Astrocyte (in vitro differentiated cells and primary cell): ENCODE results near the gene DNAH17. TPM values are rescaled to one million over a fixed set of nuclear protein-coding genes. Genes with fewer than 3 reads are reported as not detected.
A peak's percentile ranks its signal among the peaks of the same experiment; 100 is the strongest.

Experiments
- DNase-seq: peaks from one replicate; pipeline ENCODE4 v3.0.0-alpha.2; 2010; ENCODE audit warnings: low read depth
- FAIRE-seq: peaks from 2 replicates; lab custom pipeline; 2011; peaks lifted over from hg19 to GRCh38; lab: Jason Lieb, UNC
- H2AFZ ChIP-seq: 2 replicates; pipeline ENCODE4 v1.6.0; 2012; ENCODE audit warnings: low read depth, low read length, inconsistent platforms
- H3K27ac ChIP-seq: 2 replicates; pipeline ENCODE4 v1.5.1; 2011; ENCODE audit warnings: low read depth, low read length, inconsistent platforms
- H3K27me3 ChIP-seq: 2 replicates; pipeline ENCODE4 v1.6.0; 2011; ENCODE audit warnings: low read length, inconsistent platforms; ENCODE audit not compliant: insufficient read depth
- H3K36me3 ChIP-seq: 2 replicates; pipeline ENCODE4 v1.5.1; 2011; ENCODE audit warnings: low read length, inconsistent platforms; ENCODE audit not compliant: insufficient read depth
- H3K4me1 ChIP-seq: 2 replicates; pipeline ENCODE4 v1.5.1; 2011; ENCODE audit warnings: low read length, inconsistent platforms; ENCODE audit not compliant: insufficient read depth
- H3K4me2 ChIP-seq: 2 replicates; pipeline ENCODE4 v1.6.0; 2012; ENCODE audit warnings: low read length, inconsistent platforms
- H3K4me3 ChIP-seq: 2 replicates; pipeline ENCODE4 v1.5.1; 2011; ENCODE audit warnings: low read depth, mild to moderate bottlenecking, low read length, inconsistent platforms; ENCODE audit not compliant: insufficient read depth
- H3K79me2 ChIP-seq: 2 replicates; pipeline ENCODE4 v1.6.0; 2012; ENCODE audit warnings: mild to moderate bottlenecking, low read length, inconsistent platforms; ENCODE audit not compliant: insufficient read depth
- H3K9ac ChIP-seq: 2 replicates; pipeline ENCODE4 v1.6.0; 2012; ENCODE audit warnings: mild to moderate bottlenecking, low read length, inconsistent platforms
- H3K9me3 ChIP-seq: 2 replicates; pipeline ENCODE4 v1.5.1; 2012; ENCODE audit warnings: low read depth, mild to moderate bottlenecking, low read length, inconsistent platforms; ENCODE audit not compliant: insufficient read depth
- H4K20me1 ChIP-seq: 2 replicates; pipeline ENCODE4 v1.6.0; 2012; ENCODE audit warnings: low read length, inconsistent platforms; ENCODE audit not compliant: insufficient read depth
- H3K27ac Mint-ChIP-seq: one replicate; pipeline ENCODE4 v1.8.0; 2021; ENCODE audit warnings: mild to moderate bottlenecking, mixed read lengths; ENCODE audit not compliant: unreplicated experiment
- H3K27me3 Mint-ChIP-seq: one replicate; pipeline ENCODE4 v1.8.0; 2021; ENCODE audit warnings: low read depth, mixed read lengths; ENCODE audit not compliant: unreplicated experiment
- H3K36me3 Mint-ChIP-seq: one replicate; pipeline ENCODE4 v1.8.0; 2021; ENCODE audit warnings: low read depth, mixed read lengths; ENCODE audit not compliant: unreplicated experiment
- H3K4me1 Mint-ChIP-seq: one replicate; pipeline ENCODE4 v1.8.0; 2021; ENCODE audit warnings: low read depth, mixed read lengths; ENCODE audit not compliant: unreplicated experiment
- H3K4me3 Mint-ChIP-seq: one replicate; pipeline ENCODE4 v1.8.0; 2021; ENCODE audit warnings: mild to moderate bottlenecking, moderate library complexity, mixed read lengths; ENCODE audit not compliant: unreplicated experiment
- H3K9me3 Mint-ChIP-seq: one replicate; pipeline ENCODE4 v1.8.0; 2021; ENCODE audit warnings: mild to moderate bottlenecking, mixed read lengths; ENCODE audit not compliant: unreplicated experiment
- EZH2 ChIP-seq: IDR thresholded peaks from 2 replicates; pipeline ENCODE4 v1.6.1; 2012; ENCODE audit warnings: mild to moderate bottlenecking, low read length, inconsistent platforms; ENCODE audit not compliant: insufficient read depth
- total RNA-seq: library from RNA; stranded (reverse); gene quantifications from 2 replicates; pipeline ENCODE4 v1.2.1, GENCODE V29; 2021
- TF ChIP-seq, protein P1 (sequence below): IDR thresholded peaks from 2 replicates; pipeline ENCODE4 v1.5.1; 2011; ENCODE audit warnings: low read depth, mild to moderate bottlenecking, inconsistent platforms, low read length, moderate library complexity; ENCODE audit not compliant: insufficient read depth

The DNAH17 gene
- total RNA-seq, 1 donor from 2014 or later = 0.14 TPM

GRCh38 chr17:78558989-78559388, 18.2 kb downstream of the DNAH17 start:
- H3K9ac ChIP-seq = no peak overlapping the region
- TF ChIP-seq, protein P1, sequence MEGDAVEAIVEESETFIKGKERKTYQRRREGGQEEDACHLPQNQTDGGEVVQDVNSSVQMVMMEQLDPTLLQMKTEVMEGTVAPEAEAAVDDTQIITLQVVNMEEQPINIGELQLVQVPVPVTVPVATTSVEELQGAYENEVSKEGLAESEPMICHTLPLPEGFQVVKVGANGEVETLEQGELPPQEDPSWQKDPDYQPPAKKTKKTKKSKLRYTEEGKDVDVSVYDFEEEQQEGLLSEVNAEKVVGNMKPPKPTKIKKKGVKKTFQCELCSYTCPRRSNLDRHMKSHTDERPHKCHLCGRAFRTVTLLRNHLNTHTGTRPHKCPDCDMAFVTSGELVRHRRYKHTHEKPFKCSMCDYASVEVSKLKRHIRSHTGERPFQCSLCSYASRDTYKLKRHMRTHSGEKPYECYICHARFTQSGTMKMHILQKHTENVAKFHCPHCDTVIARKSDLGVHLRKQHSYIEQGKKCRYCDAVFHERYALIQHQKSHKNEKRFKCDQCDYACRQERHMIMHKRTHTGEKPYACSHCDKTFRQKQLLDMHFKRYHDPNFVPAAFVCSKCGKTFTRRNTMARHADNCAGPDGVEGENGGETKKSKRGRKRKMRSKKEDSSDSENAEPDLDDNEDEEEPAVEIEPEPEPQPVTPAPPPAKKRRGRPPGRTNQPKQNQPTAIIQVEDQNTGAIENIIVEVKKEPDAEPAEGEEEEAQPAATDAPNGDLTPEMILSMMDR = no peak
- no peak for TF ChIP-seq EZH2
- no peak for DNase-seq
- H3K27me3 ChIP-seq = no peaks in the 10 kb centered on the region
- no peak overlapping the region for H3K27ac Mint-ChIP-seq
- no peaks in the 10 kb centered on the region for H4K20me1 ChIP-seq
- H3K9me3 Mint-ChIP-seq = no peaks in the 10 kb centered on the region
- peaks cover 3% of the 10 kb centered on the region for H3K27me3 Mint-ChIP-seq
- H3K79me2 ChIP-seq = no peaks in the 10 kb centered on the region
- no peaks in the 10 kb centered on the region for H3K36me3 Mint-ChIP-seq
- H3K36me3 ChIP-seq = no peaks in the 10 kb centered on the region
- peaks cover 11% of the 10 kb centered on the region for H3K4me1 ChIP-seq
- no peak overlapping the region for H3K4me3 ChIP-seq
- no peak overlapping the region for H3K4me3 Mint-ChIP-seq
- no peak overlapping the region for H2AFZ ChIP-seq
- no peak overlapping the region for H3K27ac ChIP-seq
- H3K9me3 ChIP-seq = peaks cover 2% of the 10 kb centered on the region
- H3K4me2 ChIP-seq = no peak overlapping the region
- FAIRE-seq = no peak
- no peaks in the 10 kb centered on the region for H3K4me1 Mint-ChIP-seq

GRCh38 chr17:78558181-78558850, 18.9 kb downstream of the DNAH17 start:
- Mint-ChIP-seq H3K4me1 (no peaks in the 10 kb centered on the region), H3K9me3 (no peaks in the 10 kb centered on the region), H3K36me3 (no peaks in the 10 kb centered on the region), H3K27me3 (peaks cover 3% of the 10 kb centered on the region), H3K27ac (no peak overlapping the region), H3K4me3 (no peak overlapping the region)
- no peak for FAIRE-seq
- DNase-seq = no peak
- TF ChIP-seq, protein P1 = no peak
- TF ChIP-seq EZH2 = no peak
- Histone ChIP-seq H3K4me2 (no peak overlapping the region), H3K27ac (peak overlapping the region; percentile 20), H3K4me3 (no peak overlapping the region), H3K27me3 (no peaks in the 10 kb centered on the region), H2AFZ (no peak overlapping the region), H3K4me1 (peaks cover 11% of the 10 kb centered on the region), H3K36me3 (no peaks in the 10 kb centered on the region), H3K9me3 (peaks cover 2% of the 10 kb centered on the region), H3K9ac (no peak overlapping the region), H4K20me1 (no peaks in the 10 kb centered on the region), H3K79me2 (no peaks in the 10 kb centered on the region)

DNA sequence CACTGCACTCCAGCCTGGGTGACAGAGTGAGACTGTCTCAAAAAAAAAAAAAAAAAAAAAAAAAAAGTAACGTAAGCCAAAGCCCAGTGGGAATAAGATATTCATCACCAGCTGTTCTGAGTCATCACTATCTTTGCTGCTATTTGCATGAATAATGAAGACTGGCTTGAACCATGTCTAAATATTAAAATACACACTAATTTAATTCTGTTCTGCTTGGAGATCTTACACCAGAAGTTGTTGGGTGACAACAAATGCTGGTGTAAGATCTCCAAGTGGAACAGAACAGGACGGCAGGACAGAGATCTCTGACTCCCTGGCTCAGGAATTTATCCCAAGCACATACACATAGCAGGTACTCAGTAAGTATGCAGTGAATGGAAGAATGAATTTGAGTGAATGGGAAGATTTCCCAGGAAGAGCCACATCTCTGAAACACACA, 19.6 kb downstream of the DNAH17 start:
- no peaks in the 10 kb centered on the region for H3K4me1 Mint-ChIP-seq
- H3K27me3 ChIP-seq = no peaks in the 10 kb centered on the region
- no peak overlapping the region for H3K27ac Mint-ChIP-seq
- H3K4me1 ChIP-seq = peaks cover 11% of the 10 kb centered on the region
- H3K4me3 Mint-ChIP-seq = no peak overlapping the region
- H4K20me1 ChIP-seq = no peaks in the 10 kb centered on the region
- H3K27me3 Mint-ChIP-seq = peaks cover 3% of the 10 kb centered on the region
- peak overlapping the region; percentile 20 for H3K27ac ChIP-seq
- FAIRE-seq = peak; percentile 34
- H3K36me3 Mint-ChIP-seq = no peaks in the 10 kb centered on the region
- no peaks in the 10 kb centered on the region for H3K36me3 ChIP-seq
- H3K79me2 ChIP-seq = no peaks in the 10 kb centered on the region
- H3K9me3 Mint-ChIP-seq = no peaks in the 10 kb centered on the region
- no peak overlapping the region for H2AFZ ChIP-seq
- H3K4me3 ChIP-seq = no peak overlapping the region
- H3K4me2 ChIP-seq = peak overlapping the region; percentile 7
- H3K9me3 ChIP-seq = peaks cover 2% of the 10 kb centered on the region
- peak; percentile 77 for DNase-seq
- TF ChIP-seq, protein P1 = no peak
- TF ChIP-seq EZH2 = no peak
- H3K9ac ChIP-seq = no peak overlapping the region
